Left colon (tissue), 2 donors: ENCODE data around the gene PROS1. TPM values are rescaled to one million over a fixed set of nuclear protein-coding genes. Genes with fewer than 3 reads are reported as not detected.
"Not testable (repeated sequence)": the region's sequence is repeated elsewhere in the genome, so short reads cannot be mapped to it uniquely, and the experiment has no call there.

Experiments
- ATAC-seq: fragments of 200-7000 bp; cut with Tn5 transposase; one replicate; pipeline ENCODE4 v1.9.1; 2020; ENCODE audit warnings: mild to moderate bottlenecking, moderate library complexity
- DNase-seq, 2 donors: peaks; one replicate each; pipeline ENCODE4 v3.0.0-alpha.2; 2020
- intact Hi-C, 2 donors: fragments of 100-400 bp; cut with DNase I in 1 of 2; cut with micrococcal nuclease in 1 of 2; formaldehyde crosslinking; loops; one replicate each; pipeline versions ENCODE4 v1.11.2 to v1.14.0; 2022; cut with DNase I, micrococcal nuclease
- total RNA-seq, 2 donors: library from RNA; stranded (reverse); fragmentation: NEBNext Ultra II Directional; extraction: Animal tissue kit (Norgen Biotek cat#: 25700); gene quantifications; one replicate each; pipeline ENCODE4 v1.2.1, GENCODE V29; 2021
- donor health status: DM: no; HTN: no; CAD: no.
- donor health status: DM: yes; HTN: yes; CAD: no.

Gene PROS1
- total RNA-seq, 2 donors from 2014 or later: 16.1 to 33.0 TPM

DNA sequence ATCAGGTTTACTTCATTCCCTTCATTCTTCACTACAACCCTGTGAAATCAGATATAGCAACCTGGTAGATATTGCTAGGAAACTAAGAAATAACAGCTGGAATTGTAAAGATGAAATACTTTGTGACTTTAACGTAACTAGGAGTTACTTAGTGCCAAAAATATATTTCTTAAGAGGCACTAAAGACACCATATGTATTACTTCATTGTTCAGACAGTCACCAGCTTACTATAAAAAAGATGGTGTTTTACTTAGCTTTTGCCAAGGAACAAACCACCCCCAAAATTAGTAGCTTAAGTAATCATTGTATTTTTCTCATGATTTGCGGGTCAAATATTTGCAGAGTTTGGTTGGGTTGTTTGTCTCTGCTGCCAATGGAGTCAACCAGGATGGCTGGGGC lies 62.5 kb downstream of the PROS1 start:
- intact Hi-C loops: no loop called here
- ATAC-seq (no peak), DNase-seq (no peak)

DNA sequence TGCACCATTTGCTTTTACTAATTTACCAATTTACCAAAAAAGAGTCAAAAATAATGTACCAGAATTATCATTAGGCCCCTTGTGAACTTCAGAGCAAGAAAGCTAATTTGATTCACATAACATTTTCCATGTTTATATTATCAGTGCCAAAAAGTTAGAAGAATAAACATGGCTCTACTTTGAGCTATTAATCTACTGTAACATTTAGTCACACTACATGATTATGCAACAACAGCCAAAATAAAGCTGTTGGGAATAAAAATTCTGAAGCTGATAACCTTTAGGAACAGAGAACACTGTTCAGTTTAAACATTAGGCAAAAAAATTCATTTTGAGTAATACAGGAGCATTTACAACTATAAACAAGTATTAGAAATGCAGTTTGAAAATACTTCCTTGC lies 63.6 kb downstream of the PROS1 start:
- intact Hi-C loops: no loop called here
- no peak for ATAC-seq
- no peak for DNase-seq

DNA sequence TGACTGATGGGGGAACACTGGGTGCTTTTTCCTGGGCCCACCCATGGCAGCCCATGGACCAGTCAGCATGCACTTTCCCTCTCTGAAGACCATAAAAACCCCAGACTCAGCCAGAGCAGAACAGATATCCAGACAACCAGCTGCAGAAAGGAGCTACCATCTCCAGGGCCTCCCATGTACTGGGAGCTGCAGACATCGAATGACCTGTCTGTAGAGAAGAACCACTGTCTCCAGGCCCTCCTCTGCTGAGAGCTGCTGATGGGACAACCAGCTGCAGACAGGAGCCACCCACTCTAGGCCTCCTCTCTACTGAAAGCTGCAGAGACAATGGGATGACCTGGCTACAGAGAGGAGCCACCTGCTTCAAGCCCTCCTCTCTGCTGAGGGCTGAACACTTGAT lies 66.6 kb downstream of the PROS1 start:
- intact Hi-C loops: no loop called here
- no peak for DNase-seq
- no peak for ATAC-seq

DNA sequence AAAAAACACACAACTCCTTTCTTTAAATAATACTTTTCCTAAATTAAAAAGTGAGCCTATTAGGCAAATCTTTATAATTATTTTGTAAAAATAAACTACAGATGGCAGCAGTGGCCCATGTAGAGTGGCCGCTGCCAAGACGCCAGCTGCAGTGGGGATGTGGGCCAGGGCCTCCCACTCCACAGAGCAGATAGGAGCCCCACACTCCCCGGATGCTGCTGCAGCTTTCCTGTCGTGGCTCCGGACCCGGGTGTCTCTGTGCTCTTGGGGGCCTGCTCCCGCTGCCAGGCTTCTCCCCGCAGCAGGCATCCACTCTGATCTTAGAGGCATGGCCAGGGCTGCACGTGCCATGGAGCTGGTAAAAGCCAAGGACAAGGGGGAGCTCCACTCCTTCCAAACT lies 67.5 kb downstream of the PROS1 start:
- DNase-seq (no peak), ATAC-seq (no peak)
- intact Hi-C loops: no loop called here

DNA sequence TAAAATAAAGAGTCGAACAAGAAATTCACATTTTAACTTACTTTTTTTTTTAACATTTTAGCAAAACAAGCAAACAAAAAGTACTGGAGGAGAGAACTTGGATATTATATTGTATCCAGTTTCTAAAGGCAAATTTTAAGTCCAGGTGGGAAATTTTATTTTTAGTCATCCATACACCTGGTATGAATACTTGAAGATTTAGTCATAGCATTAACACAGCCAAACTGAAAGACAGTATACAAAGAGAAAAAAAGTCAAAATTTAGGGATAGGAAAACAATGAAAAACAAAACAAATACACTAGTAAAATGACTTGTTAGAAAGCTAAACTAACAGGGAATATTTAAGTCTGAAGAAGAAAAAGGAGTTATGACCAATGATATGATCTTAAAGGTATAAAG lies 69.1 kb downstream of the PROS1 start:
- ATAC-seq (no peak), DNase-seq (no peak)
- intact Hi-C loops: no loop called here

DNA sequence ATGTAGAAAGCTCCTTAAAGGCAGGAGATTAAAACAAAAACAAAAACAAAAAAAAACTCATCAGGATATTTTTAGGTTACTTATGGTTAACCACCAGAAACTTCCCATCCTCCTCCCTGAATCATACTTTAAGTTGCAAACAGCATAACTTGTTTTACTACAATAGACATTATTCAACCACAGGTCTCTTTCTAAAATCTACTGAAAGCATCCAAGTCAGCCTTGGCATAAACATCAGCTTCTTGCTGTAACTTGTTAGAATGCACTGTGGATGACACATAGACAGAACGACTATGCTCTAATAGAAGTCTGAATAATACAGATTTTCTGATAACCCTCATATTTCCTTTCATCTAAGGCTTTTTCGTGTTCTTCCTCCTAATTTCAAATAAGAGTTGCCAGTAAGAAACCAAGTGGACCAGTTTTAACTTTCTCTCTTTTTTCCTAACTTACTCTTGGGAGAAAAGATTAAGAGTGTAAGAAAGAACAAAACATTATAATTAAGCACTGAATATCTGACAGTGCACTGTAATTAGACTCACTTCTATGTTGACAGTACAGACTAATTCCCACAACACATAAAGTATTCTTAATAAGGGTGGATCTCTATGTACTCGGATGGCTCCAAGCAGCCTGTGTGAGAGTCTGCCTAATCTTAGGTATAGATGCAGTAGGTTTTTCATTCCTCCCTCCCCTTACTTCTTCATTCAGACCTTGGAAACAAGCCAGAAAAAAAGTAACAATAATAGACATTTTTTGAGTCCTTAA lies 95.3 kb downstream of the PROS1 start:
- DNase-seq, intact Hi-C loops, ATAC-seq: not testable (repeated sequence)

DNA sequence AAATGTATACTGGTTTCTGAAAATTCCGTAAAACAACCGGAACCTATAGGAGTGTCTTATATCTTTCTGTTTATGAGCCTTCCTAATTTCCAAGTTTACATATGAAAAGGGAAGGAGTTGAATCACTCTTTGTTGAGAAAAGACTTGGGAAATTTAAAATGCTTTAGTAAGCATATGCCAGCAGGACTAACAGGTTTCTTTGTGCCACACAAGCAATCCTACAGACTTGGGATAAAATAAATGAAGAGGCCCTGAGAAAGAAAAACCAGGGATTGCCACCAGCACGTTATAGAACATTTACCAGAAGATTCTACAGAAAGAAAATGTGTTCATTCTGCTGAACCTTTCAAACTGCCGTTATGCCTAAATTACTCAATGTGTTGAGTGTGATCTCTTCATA lies 96.3 kb downstream of the PROS1 start:
- DNase-seq, intact Hi-C loops, ATAC-seq: not testable (repeated sequence)

DNA sequence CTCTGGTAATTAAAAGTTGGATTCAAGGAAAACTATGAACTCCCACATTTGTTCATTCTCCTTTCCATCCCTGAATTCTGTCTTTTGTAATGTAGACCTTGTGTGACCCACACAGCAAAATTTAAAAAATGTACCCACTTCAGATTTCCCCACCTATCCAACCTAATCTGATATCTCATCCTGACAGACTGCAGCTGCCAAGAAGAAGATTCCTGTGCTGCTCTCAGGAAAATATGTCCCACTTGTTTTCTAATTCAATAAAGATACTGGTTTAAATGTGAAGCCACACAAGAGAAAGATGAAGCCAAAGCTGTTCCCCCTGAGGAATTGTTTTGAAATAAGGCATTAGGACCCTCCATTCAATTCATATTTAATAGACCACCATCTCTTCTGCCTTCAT lies 100.3 kb downstream of the PROS1 start:
- intact Hi-C loops, DNase-seq, ATAC-seq: not testable (repeated sequence)

DNA sequence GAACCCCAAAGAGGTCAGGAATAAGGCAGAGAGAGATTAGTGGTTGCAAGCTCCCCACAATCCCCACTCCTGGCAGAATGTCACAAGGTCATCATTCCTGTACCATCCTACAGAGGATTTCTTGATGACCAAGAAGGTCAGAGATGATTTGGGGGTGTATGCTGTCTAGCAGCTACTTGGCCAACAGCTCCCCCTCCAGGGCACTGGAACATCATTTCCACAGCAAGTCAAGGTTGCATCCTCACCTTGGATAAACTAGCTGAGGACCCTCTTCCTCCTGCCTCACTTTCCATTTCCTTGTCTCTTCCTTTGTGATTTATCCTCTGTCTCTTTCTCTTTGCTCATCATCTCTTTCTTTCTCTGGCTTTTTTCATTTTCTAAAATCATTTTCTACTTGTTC lies 106.3 kb downstream of the PROS1 start:
- no peak for DNase-seq
- intact Hi-C loops: no loop called here
- no peak for ATAC-seq

DNA sequence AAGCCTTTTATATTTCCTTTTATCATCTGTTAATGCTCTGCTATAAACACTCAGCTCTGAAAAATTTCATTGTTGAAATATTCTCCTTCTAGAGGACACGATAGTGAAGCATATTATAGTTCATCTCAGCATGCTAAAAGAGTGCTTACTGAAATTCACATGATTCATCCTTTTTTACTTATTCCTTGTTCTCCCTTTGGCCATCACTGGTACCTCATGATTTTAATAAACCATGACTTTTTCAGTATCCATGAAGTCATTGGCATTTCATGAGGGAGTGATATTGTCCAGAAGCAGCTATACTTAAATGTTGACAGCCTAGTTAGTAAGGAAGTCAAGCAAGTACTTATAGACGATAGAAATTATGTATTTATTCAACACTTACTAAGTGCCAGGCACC lies 112.7 kb downstream of the PROS1 start:
- no peak for DNase-seq
- no peak for ATAC-seq
- intact Hi-C loops: no loop called here

DNA sequence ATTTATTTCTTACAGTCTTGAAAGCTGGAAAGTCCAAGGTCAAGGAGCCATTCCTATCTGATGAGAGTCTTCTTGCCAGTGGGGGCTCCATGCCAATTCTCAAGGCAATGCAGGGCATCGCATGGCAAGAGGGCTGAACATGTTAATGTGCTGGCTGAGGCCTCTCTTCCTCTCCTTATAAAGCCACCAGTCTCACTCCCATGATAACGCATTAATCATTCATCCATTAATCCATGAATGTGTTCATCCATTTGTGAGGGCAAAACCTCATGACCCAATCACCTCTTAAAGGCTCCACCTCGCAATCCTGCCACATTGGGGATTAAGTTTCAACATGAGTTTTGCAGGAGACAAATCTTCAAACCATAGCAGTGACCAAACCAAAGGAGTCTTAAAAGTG lies 118.3 kb downstream of the PROS1 start:
- DNase-seq (no peak), ATAC-seq (no peak)
- intact Hi-C loops: no loop called here

DNA sequence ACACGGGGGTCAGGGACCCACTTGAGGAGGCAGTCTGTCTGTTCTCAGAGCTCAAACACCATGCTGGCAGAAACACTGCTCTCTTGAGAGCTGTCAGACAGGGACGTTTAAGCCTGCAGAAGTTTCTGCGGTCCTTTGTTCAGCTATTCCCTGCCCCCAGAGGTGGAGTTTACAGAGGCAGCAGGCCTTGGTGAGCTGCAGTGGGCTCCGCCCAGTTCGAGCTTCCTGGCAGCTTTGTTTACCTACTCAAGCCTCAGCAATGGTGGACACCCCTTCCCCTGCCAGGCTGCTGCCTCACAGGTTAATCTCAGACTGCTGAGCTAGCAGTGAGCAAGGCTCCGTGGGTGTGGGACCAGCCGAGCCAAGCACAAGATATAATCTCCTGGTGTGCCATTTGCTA lies 121.5 kb downstream of the PROS1 start:
- DNase-seq, ATAC-seq, intact Hi-C loops: not testable (repeated sequence)

DNA sequence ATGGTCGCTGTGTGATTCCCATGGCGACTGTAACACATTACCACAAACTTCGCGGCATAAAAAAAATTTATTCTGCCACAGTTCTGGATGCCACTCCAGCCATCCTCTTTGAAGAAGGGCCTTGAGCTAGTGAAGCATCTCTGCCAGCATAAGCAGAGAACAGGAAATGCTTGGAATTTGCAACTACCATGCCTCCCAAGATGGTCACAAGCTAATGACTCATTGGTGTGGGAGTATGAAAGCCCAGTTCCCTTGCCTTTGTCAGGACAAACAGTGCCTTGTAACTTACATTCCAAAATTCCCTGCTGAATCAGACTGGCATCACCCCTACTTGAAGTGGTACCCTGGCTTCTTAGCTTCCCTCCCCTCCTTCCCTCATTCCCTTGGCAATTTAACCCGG lies 129.7 kb downstream of the PROS1 start:
- intact Hi-C loops: no loop called here
- DNase-seq (no peak), ATAC-seq (no peak)

DNA sequence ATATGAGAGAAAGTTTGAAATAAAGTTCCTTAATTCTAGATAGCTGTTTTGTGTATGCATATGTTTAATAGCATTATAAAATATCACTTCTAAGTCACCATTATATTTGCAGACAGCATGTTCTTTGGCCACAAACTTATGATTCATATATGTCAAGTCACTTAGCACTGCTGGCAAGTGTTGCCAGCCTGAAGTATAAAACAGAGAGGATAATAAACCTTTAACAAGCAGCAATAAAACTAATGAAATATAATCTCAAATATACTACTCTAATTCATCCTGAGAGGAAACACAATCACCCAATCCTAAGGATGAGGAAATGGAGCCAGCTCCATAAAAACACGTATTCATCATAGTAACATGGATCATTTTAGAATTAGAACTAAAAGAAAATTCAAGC lies 134.5 kb downstream of the PROS1 start:
- intact Hi-C loops, ATAC-seq: not testable (repeated sequence)

More for the DNA sequence above, 134.5 kb downstream of the PROS1 start:
- DNase-seq: not testable (repeated sequence)

Other genes with a start within 250 kb of the PROS1 start
- gene ARL13B, start 6.3 kb upstream of the PROS1 start, total RNA-seq: 1 to 10 TPM; 1.7 to 4.1 TPM
- 10 to 100 TPM; 20.4 to 23.4 TPM for gene STX19, start 54.7 kb upstream of the PROS1 start, total RNA-seq
- 1 to 10 TPM; 6.6 to 7.8 TPM for gene DHFR2, start 89.0 kb upstream of the PROS1 start, total RNA-seq
- gene NSUN3, start 89.2 kb upstream of the PROS1 start, total RNA-seq: 10 to 100 TPM; 20.0 to 21.9 TPM